RKO (cell line): ENCODE results near the gene CDH8.
"Not testable (repeated sequence)": the region's sequence is repeated elsewhere in the genome, so short reads cannot be mapped to it uniquely, and the experiment has no call there.

ENCODE experiments used
- DNase-seq: peaks from one replicate; pipeline ENCODE4 v3.0.0-alpha.2; 2016; ENCODE audit warnings: low spot score

CDH8 gene

GRCh38 chr16:61858988-61859387 lies 177.2 kb downstream of the CDH8 start:
- DNase-seq, result no peak

- no peak for DNase-seq
Observed at GRCh38 chr16:61842666-61843065, 193.6 kb downstream of the CDH8 start.

- DNase-seq, result no peak
Observed at GRCh38 chr16:61836804-61837393, 199.3 kb downstream of the CDH8 start.

- no peak for DNase-seq
Observed at GRCh38 chr16:61834082-61834481, 202.2 kb downstream of the CDH8 start.

- no peak for DNase-seq
Observed at GRCh38 chr16:61831351-61831917, 204.8 kb downstream of the CDH8 start.

- DNase-seq, result no peak
Observed at GRCh38 chr16:61829631-61830030, 206.6 kb downstream of the CDH8 start.

GRCh38 chr16:61823326-61823725 lies 212.9 kb downstream of the CDH8 start:
- no peak for DNase-seq

- no peak for DNase-seq
Observed at GRCh38 chr16:61820820-61821219, 215.4 kb downstream of the CDH8 start.

GRCh38 chr16:61820398-61820797 lies 215.8 kb downstream of the CDH8 start:
- no peak for DNase-seq

- DNase-seq, result no peak
Observed at GRCh38 chr16:61818850-61819249, 217.4 kb downstream of the CDH8 start.

GRCh38 chr16:61817583-61818278 lies 218.5 kb downstream of the CDH8 start:
- DNase-seq, result no peak

- DNase-seq, result no peak
Observed at GRCh38 chr16:61814726-61815347, 221.4 kb downstream of the CDH8 start.

GRCh38 chr16:61813339-61813738 lies 222.9 kb downstream of the CDH8 start:
- no peak for DNase-seq

- no peak for DNase-seq
Observed at GRCh38 chr16:61812251-61812650, 224.0 kb downstream of the CDH8 start.

- DNase-seq, result no peak
Observed at GRCh38 chr16:61807551-61807950, 228.7 kb downstream of the CDH8 start.

GRCh38 chr16:61801217-61801616 lies 235.0 kb downstream of the CDH8 start:
- not testable (repeated sequence) for DNase-seq

- DNase-seq, result no peak
Observed at GRCh38 chr16:61798741-61799140, 237.5 kb downstream of the CDH8 start.

GRCh38 chr16:61797961-61798507 lies 238.2 kb downstream of the CDH8 start:
- DNase-seq, result no peak

GRCh38 chr16:61797296-61797795 lies 238.9 kb downstream of the CDH8 start:
- DNase-seq, result no peak

- peak; percentile 40 for DNase-seq
Observed at GRCh38 chr16:61792194-61792909, 243.9 kb downstream of the CDH8 start.

- DNase-seq, result no peak
Observed at GRCh38 chr16:61791464-61791863, 244.8 kb downstream of the CDH8 start.

GRCh38 chr16:61781855-61782254 lies 254.4 kb downstream of the CDH8 start:
- DNase-seq, result not testable (repeated sequence)
